ENCODE data around the gene TUBG1.
"Not testable (repeated sequence)": the region's sequence is repeated elsewhere in the genome, so short reads cannot be mapped to it uniquely, and the experiment has no call there.

The TUBG1 gene

GRCh38 chr17:42579794-42580551 lies 29.5 kb upstream of the TUBG1 start:
- no peak for DNase-seq

- no peak for DNase-seq
Observed at GRCh38 chr17:42581744-42582270, 27.7 kb upstream of the TUBG1 start.

- no peak for DNase-seq
Observed at GRCh38 chr17:42584880-42585279, 24.6 kb upstream of the TUBG1 start.

GRCh38 chr17:42585353-42585752 lies 24.1 kb upstream of the TUBG1 start:
- DNase-seq: no peak

- no peak for DNase-seq
Observed at GRCh38 chr17:42586514-42587230, 22.8 kb upstream of the TUBG1 start.

- DNase-seq: no peak
Observed at GRCh38 chr17:42590886-42591285, 18.6 kb upstream of the TUBG1 start.

GRCh38 chr17:42591411-42591810 lies 18.1 kb upstream of the TUBG1 start:
- no peak for DNase-seq

GRCh38 chr17:42596386-42596785 lies 13.1 kb upstream of the TUBG1 start:
- no peak for DNase-seq

- peak; percentile 43 for DNase-seq
Observed at GRCh38 chr17:42598905-42599304, 10.6 kb upstream of the TUBG1 start.

- no peak for DNase-seq
Observed at GRCh38 chr17:42603318-42603717, 6.2 kb upstream of the TUBG1 start.

- DNase-seq: no peak
Observed at GRCh38 chr17:42607769-42608168, 1.7 kb upstream of the TUBG1 start.

- DNase-seq: no peak
Observed at GRCh38 chr17:42608305-42609181, 940 bp upstream of the TUBG1 start.

- not testable (repeated sequence) for DNase-seq
Observed at GRCh38 chr17:42609814-42610801, 625 bp downstream of the TUBG1 start.

GRCh38 chr17:42612013-42612412 lies 2.5 kb downstream of the TUBG1 start:
- no peak for DNase-seq

GRCh38 chr17:42613699-42614295 lies 4.3 kb downstream of the TUBG1 start:
- no peak for DNase-seq

GRCh38 chr17:42617956-42618431 lies 8.5 kb downstream of the TUBG1 start:
- DNase-seq: no peak

GRCh38 chr17:42618442-42619150 lies 9.1 kb downstream of the TUBG1 start:
- no peak for DNase-seq

- not testable (repeated sequence) for DNase-seq
Observed at GRCh38 chr17:42621987-42622386, 12.5 kb downstream of the TUBG1 start.

GRCh38 chr17:42623271-42623670 lies 13.8 kb downstream of the TUBG1 start:
- no peak for DNase-seq

- DNase-seq: no peak
Observed at GRCh38 chr17:42623732-42624596, 14.5 kb downstream of the TUBG1 start.
